Liver (tissue), 10 donors: ENCODE results near the gene CCNYL1. TPM values are rescaled to one million over a fixed set of nuclear protein-coding genes. Genes with fewer than 3 reads are reported as not detected.

ENCODE experiments used
- DNase-seq: peaks from one replicate; pipeline ENCODE4 v3.0.0-alpha.2; 2017; ENCODE audit warnings: low spot score
- H3K27ac ChIP-seq, 2 donors: one replicate each; pipeline ENCODE4 v1.7.0; 2013; ENCODE audit warnings: inconsistent platforms in 2 of 2, low read length in 2 of 2, control low read depth in 1 of 2, low read depth in 1 of 2, mild to moderate bottlenecking in 1 of 2
- H3K27me3 ChIP-seq, 4 donors: one replicate each; pipeline versions ENCODE4 v1.6.1 to v1.7.0; 2013; ENCODE audit warnings: low read length in 3 of 4, inconsistent platforms in 1 of 4, mild to moderate bottlenecking in 1 of 4, moderate library complexity in 1 of 4; ENCODE audit not compliant: control insufficient read depth in 4 of 4, insufficient read depth in 4 of 4
- H3K36me3 ChIP-seq, 4 donors: one replicate each; pipeline versions ENCODE4 v1.6.1 to v1.7.0; 2013; ENCODE audit warnings: low read length in 3 of 4, mild to moderate bottlenecking in 3 of 4, low read depth in 1 of 4, moderate library complexity in 1 of 4; ENCODE audit not compliant: control insufficient read depth in 4 of 4, insufficient read depth in 3 of 4
- H3K4me1 ChIP-seq, 4 donors: one replicate each; pipeline versions ENCODE4 v1.6.1 to v1.7.0; 2013; ENCODE audit warnings: low read length in 3 of 4, mild to moderate bottlenecking in 3 of 4, moderate library complexity in 1 of 4; ENCODE audit not compliant: control insufficient read depth in 4 of 4, insufficient read depth in 4 of 4
- H3K4me3 ChIP-seq, 3 donors: one replicate each; pipeline versions ENCODE4 v1.6.1 to v1.7.0; 2013; ENCODE audit warnings: low read length in 3 of 3, control low read depth in 1 of 3, low read depth in 1 of 3, mild to moderate bottlenecking in 1 of 3
- H3K9ac ChIP-seq, 2 donors: one replicate each; pipeline ENCODE4 v1.7.0; 2013; ENCODE audit warnings: low read length in 2 of 2, mild to moderate bottlenecking in 2 of 2, moderate library complexity in 2 of 2, control low read depth in 1 of 2, low read depth in 1 of 2
- H3K9me3 ChIP-seq, 4 donors: one replicate each; pipeline versions ENCODE4 v1.6.1 to v1.7.0; 2013; ENCODE audit warnings: low read length in 3 of 4; ENCODE audit not compliant: control insufficient read depth in 4 of 4
- ATF3 ChIP-seq: IDR thresholded peaks from 2 replicates; pipeline ENCODE4 v1.6.1; 2016; ENCODE audit warnings: antibody characterized with exemption
- CTCF ChIP-seq: fragments of 150-350 bp; IDR thresholded peaks from 2 replicates; pipeline ENCODE4 v1.5.1; 2017; ENCODE audit warnings: improper control_type of control experiment, low read depth, low read length; ENCODE audit not compliant: missing input control
- EGR1 ChIP-seq, 2 donors: IDR thresholded peaks; 2 replicates each; pipeline ENCODE4 v1.6.1; 2016 to 2018; ENCODE audit warnings: antibody characterized with exemption in 2 of 2, low read depth in 2 of 2
- FOXA1 ChIP-seq: IDR thresholded peaks from 2 replicates; pipeline ENCODE4 v1.6.1; 2016; ENCODE audit warnings: antibody characterized with exemption
- FOXA2 ChIP-seq: IDR thresholded peaks from 2 replicates; pipeline ENCODE4 v1.6.1; 2016; ENCODE audit warnings: antibody characterized with exemption
- GABPA ChIP-seq, 2 donors: IDR thresholded peaks in 1 of 2; conservative IDR thresholded peaks in 1 of 2; 2 replicates each; pipeline ENCODE4 v1.6.1; 2016; ENCODE audit warnings: antibody characterized with exemption in 2 of 2, mild to moderate bottlenecking in 1 of 2, moderate library complexity in 1 of 2
- HNF4A ChIP-seq, 2 donors: conservative IDR thresholded peaks; 2 replicates each; pipeline ENCODE4 v1.6.1; 2016; ENCODE audit warnings: antibody characterized with exemption in 2 of 2, mild to moderate bottlenecking in 2 of 2
- HNF4G ChIP-seq: IDR thresholded peaks from 2 replicates; pipeline ENCODE4 v1.6.1; 2016; ENCODE audit warnings: antibody characterized with exemption
- JUND ChIP-seq, 2 donors: IDR thresholded peaks; 2 replicates each; pipeline ENCODE4 v1.6.1; 2016; ENCODE audit warnings: antibody characterized with exemption in 2 of 2
- MAX ChIP-seq: IDR thresholded peaks from 2 replicates; pipeline ENCODE4 v1.6.1; 2016; ENCODE audit warnings: antibody characterized with exemption
- NR2F2 ChIP-seq: IDR thresholded peaks from 2 replicates; pipeline ENCODE4 v1.6.1; 2016; ENCODE audit warnings: antibody characterized with exemption
- RAD21 ChIP-seq, 2 donors: IDR thresholded peaks; 2 replicates each; pipeline ENCODE4 v1.6.1; 2016; ENCODE audit warnings: antibody characterized with exemption in 2 of 2, mild to moderate bottlenecking in 2 of 2
- REST ChIP-seq: IDR thresholded peaks from 2 replicates; pipeline ENCODE4 v1.6.1; 2016; ENCODE audit warnings: antibody characterized with exemption, mild to moderate bottlenecking
- RXRA ChIP-seq, 2 donors: IDR thresholded peaks; 2 replicates each; pipeline ENCODE4 v1.6.1; 2017 to 2018; ENCODE audit warnings: antibody characterized with exemption in 2 of 2, mild to moderate bottlenecking in 1 of 2
- SP1 ChIP-seq: IDR thresholded peaks from 2 replicates; pipeline ENCODE4 v1.6.1; 2018; ENCODE audit warnings: antibody characterized with exemption, mild to moderate bottlenecking
- TAF1 ChIP-seq: conservative IDR thresholded peaks from 2 replicates; pipeline ENCODE4 v1.6.1; 2016; ENCODE audit warnings: antibody characterized with exemption, mild to moderate bottlenecking
- YY1 ChIP-seq: IDR thresholded peaks from 2 replicates; pipeline ENCODE4 v1.6.1; 2016; ENCODE audit warnings: antibody characterized with exemption, mild to moderate bottlenecking
- ZBTB33 ChIP-seq: IDR thresholded peaks from 2 replicates; pipeline ENCODE4 v1.6.1; 2016; ENCODE audit warnings: antibody characterized with exemption
- WGBS: extraction: QIAGEN DNeasy Blood & Tissue Kit; methylation state at CpG from one replicate; pipeline ENCODE4 v1.1.7; 2013; 5-methylcytosine and 5-hydroxymethylcytosine counted together
- polyA plus RNA-seq, 2 donors: library from polyadenylated mRNA; stranded (reverse) in 1 of 2; unstranded in 1 of 2; fragments of 200-250 nt in 1 of 2; fragments of >200 nt in 1 of 2; fragmentation: Nextera tagmentation in 1 of 2; extraction: Ambion mirVana in 1 of 2; gene quantifications; one replicate each; pipeline versions ENCODE4 v1.2.1 to v1.2.3, GENCODE V29; 2013 to 2015
- small RNA-seq: library from RNA; depleted of rRNA; stranded (forward); fragments of <200 nt; gene quantifications from one replicate; pipeline ENCODE3, GENCODE V24; 2014
- total RNA-seq, 2 donors: library from RNA; depleted of rRNA; stranded (reverse); fragments of >200 nt; gene quantifications; one replicate each; pipeline ENCODE4 v1.2.3, GENCODE V29; 2014
- donor health status: healthy.
- donor health status: healthy.
- donor health status: healthy.
- donor health status: healthy.
- donor health status: healthy.

Gene CCNYL1
- total and polyA plus RNA-seq, 4 donors: 5.8 to 9.3 (median 8.2) TPM

- TF ChIP-seq MAX: peak; percentile 66
- TF ChIP-seq YY1: no peak
- no peak for TF ChIP-seq CTCF
- TF ChIP-seq RAD21 (IDR thresholded peaks at IDR 0.05): peak; percentile 50
- TF ChIP-seq EGR1 (IDR thresholded peaks at IDR 0.05; ENCODE audit: low read depth in 2 of 2): no peak
- TF ChIP-seq SP1: peak; percentile 92
- TF ChIP-seq ATF3: peak; percentile 89
- peak; percentile 49 for TF ChIP-seq FOXA2
- TF ChIP-seq ZBTB33: peak; percentile 29
- peak; percentile 47 to 74 for TF ChIP-seq JUND (IDR thresholded peaks at IDR 0.05)
- no peak for TF ChIP-seq TAF1
- no peak for TF ChIP-seq NR2F2
- peak; percentile 54 for TF ChIP-seq REST
- no peak for TF ChIP-seq GABPA (IDR thresholded peaks at IDR 0.05 in 1 of 2, conservative IDR thresholded peaks at IDR 0.05 in 1 of 2)
- TF ChIP-seq HNF4A (conservative IDR thresholded peaks at IDR 0.05): peak; percentile 86 to 92
- peak; percentile 61 for TF ChIP-seq HNF4G
- no peak for TF ChIP-seq FOXA1
- TF ChIP-seq RXRA (IDR thresholded peaks at IDR 0.05): peak; percentile 85 to 89
- H3K27me3 ChIP-seq: no peaks in the 10 kb centered on the region
- H3K4me3 ChIP-seq: no peak overlapping the region
- peak overlapping the region in 1 of 2 donors; percentile 39 for H3K9ac ChIP-seq
- peaks cover 0 to 29% (median 16%) of the 10 kb centered on the region in 4 donors for H3K4me1 ChIP-seq
- H3K9me3 ChIP-seq: no peaks in the 10 kb centered on the region
- peak overlapping the region; percentile 72 to 80 for H3K27ac ChIP-seq
- 26% methylated on average over 6 of the region's 6 CpGs for whole genome bisulfite sequencing
- DNase-seq: no peak
- no peaks in the 10 kb centered on the region for H3K36me3 ChIP-seq
Observed at GRCh38 chr2:207802650-207803049, 91.2 kb downstream of the CCNYL1 start.

Small RNAs within 50 kb of the gene (small RNA-seq; reads per million reads assigned to genes)
- gene RF00019: not detected
- not detected for gene RNU6-664P

Other genes starting within 250 kb of the CCNYL1 start
- gene CREB1, start 181.7 kb upstream of the CCNYL1 start, total RNA-seq: 10 to 100 TPM; 18.8 to 24.4 TPM
- 10 to 100 TPM in 1 of 2 donors, 1 to 10 TPM in 1; 4.4 to 10.2 TPM for gene CREB1, start 181.7 kb upstream of the CCNYL1 start, polyA plus RNA-seq
- 10 to 100 TPM; 13.4 to 27.4 TPM for gene METTL21A, start 86.2 kb upstream of the CCNYL1 start, total RNA-seq
- 10 to 100 TPM; 10.0 to 11.3 TPM for gene METTL21A, start 86.2 kb upstream of the CCNYL1 start, polyA plus RNA-seq
- gene FZD5, start 58.3 kb downstream of the CCNYL1 start, total RNA-seq: 10 to 100 TPM; 31.0 to 31.1 TPM
- 10 to 100 TPM; 14.7 to 23.1 TPM for gene FZD5, start 58.3 kb downstream of the CCNYL1 start, polyA plus RNA-seq